Endothelial cell of umbilical vein (primary cell): ENCODE measurements around the gene MRPL55. TPM values are rescaled to one million over a fixed set of nuclear protein-coding genes. Genes with fewer than 3 reads are reported as not detected.

ENCODE experiments used
- BruUV-seq: library from RNA; stranded (reverse); fragments of 400-500 nt; replicated peaks from 2 replicates; lab custom pipeline; 2021; lab: Mats Ljungman, UMichigan
- CTCF ChIA-PET: fragments of 300-600, 350-600 bp; sonication (Branson Sonifier 250); formaldehyde crosslinking; loops from one replicate; lab custom pipeline; 2021; ENCODE audit warnings: antibody characterized with exemption, inconsistent platforms; lab: Charles Lee
- POLR2A ChIA-PET: fragments of 300-600, 350-600 bp; sonication (Branson Sonifier 250); formaldehyde crosslinking; loops from one replicate; lab custom pipeline; 2021; ENCODE audit warnings: antibody characterized with exemption, inconsistent platforms; lab: Charles Lee
- DNase-seq: peaks from one replicate; pipeline ENCODE4 v3.0.0-alpha.2; 2011; ENCODE audit warnings: low read depth, low spot score
- FAIRE-seq: peaks from 2 replicates; lab custom pipeline; 2011; peaks lifted over from hg19 to GRCh38; lab: Jason Lieb, UNC
- H2AFZ ChIP-seq: 2 replicates; pipeline ENCODE4 v1.6.0; 2012; ENCODE audit warnings: low read depth, low read length, control low read depth, inconsistent platforms
- H3K27ac ChIP-seq: 2 replicates; pipeline ENCODE4 v1.5.1; 2011; ENCODE audit warnings: low read depth, mild to moderate bottlenecking, control low read depth, low read length, moderate library complexity; ENCODE audit not compliant: insufficient read depth
- H3K27me3 ChIP-seq, 2 experiments: 2 replicates each; pipeline versions ENCODE4 v1.6.0 to v1.6.1; 2011; ENCODE audit warnings: low read length in 2 of 2, mixed read lengths in 1 of 2; ENCODE audit not compliant: control insufficient read depth in 2 of 2, insufficient read depth in 2 of 2
- H3K36me3 ChIP-seq, 2 experiments: 2 replicates in 1 of 2; 3 replicates in 1 of 2; pipeline ENCODE4 v1.5.1; 2011; ENCODE audit warnings: low read length in 2 of 2, mild to moderate bottlenecking in 1 of 2, moderate library complexity in 1 of 2; ENCODE audit not compliant: control insufficient read depth in 2 of 2, insufficient read depth in 2 of 2; ENCODE audit errors: extremely low read depth in 1 of 2
- H3K4me1 ChIP-seq: 3 replicates; pipeline ENCODE4 v1.5.1; 2011; ENCODE audit warnings: mild to moderate bottlenecking, low read length; ENCODE audit not compliant: control insufficient read depth, insufficient read depth; ENCODE audit errors: extremely low read depth
- H3K4me2 ChIP-seq: 2 replicates; pipeline ENCODE4 v1.6.1; 2011; ENCODE audit warnings: low read length, control low read depth, mixed read lengths; ENCODE audit not compliant: insufficient read depth
- H3K4me3 ChIP-seq, 3 experiments: fragments of 200-600 bp in 1 of 3; sonication (generic), shearing (Covaris generic) in 1 of 3; replicated peaks in 1 of 3; 2 replicates each; pipeline ENCODE4 v1.5.1; 2011 to 2016; ENCODE audit warnings: control low read depth in 3 of 3, low read length in 3 of 3, mild to moderate bottlenecking in 2 of 3, inconsistent platforms in 1 of 3, low read depth in 1 of 3, moderate library complexity in 1 of 3; ENCODE audit not compliant: insufficient read depth in 1 of 3
- H3K79me2 ChIP-seq: 2 replicates; pipeline ENCODE4 v1.6.0; 2012; ENCODE audit warnings: low read length, inconsistent platforms; ENCODE audit not compliant: control insufficient read depth, insufficient read depth
- H3K9ac ChIP-seq: replicated peaks from 2 replicates; pipeline ENCODE3; 2011; ENCODE audit warnings: low read length, control low read depth; ENCODE audit not compliant: insufficient read depth; ENCODE audit errors: extremely low read depth
- H3K9me1 ChIP-seq: replicated peaks from 3 replicates; pipeline ENCODE4 v1.6.0; 2011; ENCODE audit warnings: mild to moderate bottlenecking, low read length; ENCODE audit not compliant: control insufficient read depth, insufficient read depth; ENCODE audit errors: extremely low read depth
- H3K9me3 ChIP-seq: replicated peaks from 2 replicates; pipeline ENCODE4 v1.5.1; 2012; ENCODE audit warnings: low read length, inconsistent platforms; ENCODE audit not compliant: control insufficient read depth, insufficient read depth
- H4K20me1 ChIP-seq: replicated peaks from 2 replicates; pipeline ENCODE3; 2011; ENCODE audit warnings: mild to moderate bottlenecking, low read length; ENCODE audit not compliant: control insufficient read depth, insufficient read depth; ENCODE audit errors: extremely low read depth
- CTCF ChIP-seq, 2 donors: IDR thresholded peaks; 1 replicate in 1 of 2; 2 replicates in 1 of 2; pipeline ENCODE4 v1.5.1; 2011; ENCODE audit warnings: low read length in 2 of 2, mild to moderate bottlenecking in 2 of 2, moderate library complexity in 2 of 2, control low read depth in 1 of 2, inconsistent platforms in 1 of 2, low read depth in 1 of 2; ENCODE audit not compliant: insufficient read depth in 1 of 2; ENCODE audit errors: extremely low read depth in 1 of 2
- EZH2 ChIP-seq: IDR thresholded peaks from 2 replicates; pipeline ENCODE4 v1.6.1; 2012; ENCODE audit warnings: borderline replicate concordance, low read depth, mild to moderate bottlenecking, moderate library complexity, low read length, inconsistent platforms; ENCODE audit not compliant: severe bottlenecking
- FOS ChIP-seq: IDR thresholded peaks from 2 replicates; pipeline ENCODE4 v1.6.1; 2011; ENCODE audit warnings: mild to moderate bottlenecking, low read length, moderate library complexity, borderline replicate concordance; ENCODE audit not compliant: insufficient read depth
- GATA2 ChIP-seq: IDR thresholded peaks from 2 replicates; pipeline ENCODE4 v1.7.0; 2011; ENCODE audit warnings: low read depth, mild to moderate bottlenecking, moderate library complexity, mixed read lengths, low read length; ENCODE audit not compliant: insufficient read length, insufficient read depth
- JUN ChIP-seq: IDR thresholded peaks from 2 replicates; pipeline ENCODE4 v1.6.1; 2011; ENCODE audit warnings: borderline replicate concordance, low read depth; ENCODE audit not compliant: insufficient read length, insufficient read depth
- MYC ChIP-seq: IDR thresholded peaks from one replicate; pipeline ENCODE4 v1.6.1; 2011; ENCODE audit warnings: mild to moderate bottlenecking, low read depth, low read length
- POLR2A ChIP-seq: IDR thresholded peaks from 2 replicates; pipeline ENCODE4 v1.6.1; 2012; ENCODE audit warnings: low read depth, mild to moderate bottlenecking, control low read depth, low read length
- POLR2AphosphoS5 ChIP-seq: IDR thresholded peaks from 2 replicates; pipeline ENCODE4 v1.6.1; 2012; ENCODE audit warnings: low read depth, mild to moderate bottlenecking, control low read depth, low read length, moderate library complexity; ENCODE audit not compliant: insufficient read depth
- dilution Hi-C: fragments of 300-500 bp; cut with MboI; formaldehyde crosslinking; loops from one replicate; pipeline ENCODE4 v1.15.0; 2019; ENCODE audit warnings: low sequenced_read_pairs; ENCODE audit not compliant: extremely low pct_ligation_motif_present
- intact Hi-C: fragments of 100-400 bp; cut with micrococcal nuclease; formaldehyde crosslinking; loops from one replicate; pipeline ENCODE4 v1.10.0; 2022
- polyA plus RNA-seq, 4 experiments: library from polyadenylated mRNA; depleted of rRNA in 3 of 4; stranded (reverse) in 3 of 4; unstranded in 1 of 4; fragments of >200 nt; gene quantifications; 2 replicates each; pipeline versions ENCODE4 v1.2.1 to v1.2.3, GENCODE V29; 2011 to 2012; ENCODE audit warnings: missing spikeins in 1 of 4
- total RNA-seq: library from RNA; stranded (reverse); gene quantifications from 2 replicates; pipeline ENCODE4 v1.2.3, GENCODE V29; 2021
- TF ChIP-seq, protein P1 (sequence below): IDR thresholded peaks from 2 replicates; pipeline ENCODE4 v1.6.1; 2011; ENCODE audit not compliant: insufficient read depth, insufficient read length

MRPL55 gene
- total and polyA plus RNA-seq, 2 donors (not counting 3 experiments of a cell fraction or from before 2014, with no cell fraction given), result 58.7 to 155 TPM

- Histone ChIP-seq H3K36me3 (no peaks in the 10 kb centered on the region), H4K20me1 (no peaks in the 10 kb centered on the region), H3K4me3 (no peak overlapping the region), H3K9me3 (no peaks in the 10 kb centered on the region), H2AFZ (no peak overlapping the region), H3K9ac (no peak overlapping the region), H3K4me2 (no peak overlapping the region), H3K4me1 (peaks cover 7% of the 10 kb centered on the region), H3K27ac (no peak overlapping the region), H3K27me3 (no peaks in the 10 kb centered on the region), H3K79me2 (peaks cover 15% of the 10 kb centered on the region), H3K9me1 (no peaks in the 10 kb centered on the region)
- ChIA-PET CTCF (interaction anchor here (2.5 kb wide), 1 partner anchor 79 kb away, joined by 15 read pairs; no protein-coding TSS in a partner anchor), POLR2A (interaction anchor here (0.6 kb wide), 1 partner anchor 78 kb away, joined by 3 read pairs; no protein-coding TSS in a partner anchor)
- no peak for FAIRE-seq
- DNase-seq, result no peak
- dilution Hi-C loops, result no loop called here
- no TSS peak for BruUV-seq
- TF ChIP-seq JUN, result no peak
- TF ChIP-seq EZH2, result no peak
- TF ChIP-seq POLR2AphosphoS5, result no peak
- no peak for TF ChIP-seq FOS
- TF ChIP-seq POLR2A, result no peak
- TF ChIP-seq, protein P1, sequence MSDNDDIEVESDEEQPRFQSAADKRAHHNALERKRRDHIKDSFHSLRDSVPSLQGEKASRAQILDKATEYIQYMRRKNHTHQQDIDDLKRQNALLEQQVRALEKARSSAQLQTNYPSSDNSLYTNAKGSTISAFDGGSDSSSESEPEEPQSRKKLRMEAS, result no peak
- no peak for TF ChIP-seq MYC
- no peak for TF ChIP-seq CTCF (IDR thresholded peaks at IDR 0.05; ENCODE audit: extremely low read depth in 1 of 2, insufficient read depth in 1 of 2, low read depth in 1 of 2, low read length in 2 of 2)
- TF ChIP-seq GATA2, result no peak
- intact Hi-C loops, result no loop called here
Observed at GRCh38 chr1:228077565-228078330, 31.4 kb downstream of the MRPL55 start.
